Measurements from ENCODE around the gene PSD.

Gene PSD

DNA sequence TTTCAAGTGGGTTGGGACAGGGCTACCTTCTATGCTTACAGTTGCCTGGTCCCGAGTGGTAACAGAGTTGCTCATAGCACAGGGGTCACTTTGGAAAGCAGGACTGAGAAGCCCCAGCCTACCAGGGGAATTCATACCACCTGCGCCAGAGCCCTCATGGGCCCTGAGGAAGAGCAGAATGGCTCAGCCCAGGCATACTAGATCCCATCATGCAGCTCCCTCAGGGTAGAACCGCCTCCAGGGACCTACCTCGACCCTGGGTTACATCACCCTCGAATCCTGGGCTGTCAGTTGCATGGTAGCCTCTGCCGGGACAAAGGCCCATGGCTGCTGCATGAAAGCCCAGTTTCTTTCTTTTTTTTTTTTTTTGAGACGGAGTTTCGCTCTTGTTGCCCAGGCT, 10.9 kb upstream of the PSD start:
- peaks cover 1 to 7% of the 10 kb centered on the region in 2 experiments for H3K36me3 ChIP-seq (ENCODE audit: control insufficient read depth in 1 of 2, insufficient read depth in 2 of 2, low read length in 2 of 2)
- H3K4me3 ChIP-seq (ENCODE audit: low read depth, low read length) = no peak overlapping the region
- H2BK120ac ChIP-seq (ENCODE audit: insufficient read depth, low read length, poor library complexity) = no peak overlapping the region
- H3K27me3 ChIP-seq (ENCODE audit: insufficient read depth, low read length) = no peaks in the 10 kb centered on the region
- H3K79me2 ChIP-seq (ENCODE audit: control insufficient read depth, insufficient read depth, low read length, poor library complexity) = peaks cover 4% of the 10 kb centered on the region
- H3K4ac ChIP-seq (ENCODE audit: low read depth, low read length) = no peak overlapping the region
- H3K4me2 ChIP-seq (ENCODE audit: low read length) = no peak overlapping the region
- no peak overlapping the region for H4K91ac ChIP-seq (ENCODE audit: low read depth, low read length)
- H4K12ac ChIP-seq (ENCODE audit: low read depth, low read length) = no peak overlapping the region
- no peak overlapping the region for H2BK12ac ChIP-seq (ENCODE audit: low read length)
- no peak overlapping the region for H3K18ac ChIP-seq (ENCODE audit: low read length)
- H3K14ac ChIP-seq (ENCODE audit: low read length) = no peak overlapping the region
- no peak overlapping the region for H2AFZ ChIP-seq (ENCODE audit: insufficient read depth, low read length, poor library complexity)
- H2AK5ac ChIP-seq (ENCODE audit: low read length) = no peak overlapping the region
- peak overlapping the region; percentile 22 for H3K27ac ChIP-seq (ENCODE audit: low read depth, low read length)
- H3K79me1 ChIP-seq (ENCODE audit: low read length) = peaks cover 6% of the 10 kb centered on the region
- no peak overlapping the region for H2BK5ac ChIP-seq (ENCODE audit: low read depth, low read length, poor library complexity)
- H3K9me3 ChIP-seq (ENCODE audit: insufficient read depth, low read depth, low read length) = no peaks in the 10 kb centered on the region
- peaks cover 6 to 13% of the 10 kb centered on the region in 2 experiments for H3K4me1 ChIP-seq (ENCODE audit: control insufficient read depth in 1 of 2, insufficient read depth in 2 of 2, low read length in 2 of 2)
- H3K23ac ChIP-seq (ENCODE audit: low read length) = no peak overlapping the region
- peak; percentile 78 to 80 for DNase-seq
- H4K8ac ChIP-seq (ENCODE audit: low read depth, low read length) = no peak overlapping the region
- no CpG with 5 or more reads among the region's 8 CpGs for WGBS (ENCODE audit: extremely low coverage, insufficient coverage, insufficient read length)
- no peak overlapping the region for H3K9ac ChIP-seq (ENCODE audit: low read length)

DNA sequence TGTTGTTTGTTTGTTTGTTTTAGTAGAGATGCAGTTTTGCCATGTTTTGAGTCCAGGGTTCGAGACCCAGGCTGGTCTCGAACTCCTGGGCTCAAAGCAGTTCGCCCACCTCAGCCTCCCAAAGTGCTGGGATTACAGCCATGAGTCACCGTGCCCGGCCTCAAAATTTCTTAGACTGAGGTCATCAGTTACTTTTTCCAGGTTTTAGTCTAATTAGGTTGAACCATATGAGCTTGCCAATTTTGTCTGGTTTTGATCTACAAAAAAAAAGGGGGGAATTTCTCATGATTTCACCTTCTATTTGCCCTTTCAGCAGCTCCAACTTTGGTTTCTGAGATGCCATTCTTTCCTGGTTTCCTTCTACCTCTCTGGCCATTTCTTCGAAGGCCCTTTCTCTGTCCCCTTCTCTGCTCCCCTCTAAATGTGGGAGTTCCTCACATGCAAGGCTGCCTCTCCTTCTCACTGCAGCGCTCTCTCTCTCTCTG, 8.3 kb upstream of the PSD start:
- Histone ChIP-seq H3K79me2 (ENCODE audit: control insufficient read depth, insufficient read depth, low read length, poor library complexity) (no peaks in the 10 kb centered on the region), H3K9me3 (ENCODE audit: insufficient read depth, low read depth, low read length) (no peaks in the 10 kb centered on the region), H3K27me3 (ENCODE audit: insufficient read depth, low read length) (no peaks in the 10 kb centered on the region), H4K8ac (ENCODE audit: low read depth, low read length) (no peak overlapping the region), H3K9ac (ENCODE audit: low read length) (no peak overlapping the region), H3K79me1 (ENCODE audit: low read length) (peaks cover 4% of the 10 kb centered on the region), H3K14ac (ENCODE audit: low read length) (no peak overlapping the region), H3K4me3 (ENCODE audit: low read depth, low read length) (no peak overlapping the region), H2BK5ac (ENCODE audit: low read depth, low read length, poor library complexity) (no peak overlapping the region), H2BK120ac (ENCODE audit: insufficient read depth, low read length, poor library complexity) (no peak overlapping the region), H3K18ac (ENCODE audit: low read length) (no peak overlapping the region), H3K4me2 (ENCODE audit: low read length) (no peak overlapping the region), H3K4ac (ENCODE audit: low read depth, low read length) (no peak overlapping the region), H3K36me3 (ENCODE audit: control insufficient read depth in 1 of 2, insufficient read depth in 2 of 2, low read length in 2 of 2) (peaks cover 17 to 24% of the 10 kb centered on the region in 2 experiments), H4K12ac (ENCODE audit: low read depth, low read length) (no peak overlapping the region), H3K4me1 (ENCODE audit: control insufficient read depth in 1 of 2, insufficient read depth in 2 of 2, low read length in 2 of 2) (peaks cover 10 to 17% of the 10 kb centered on the region in 2 experiments), H3K27ac (ENCODE audit: low read depth, low read length) (no peak overlapping the region), H2BK12ac (ENCODE audit: low read length) (no peak overlapping the region), H3K23ac (ENCODE audit: low read length) (no peak overlapping the region), H2AFZ (ENCODE audit: insufficient read depth, low read length, poor library complexity) (no peak overlapping the region), H4K91ac (ENCODE audit: low read depth, low read length) (no peak overlapping the region), H2AK5ac (ENCODE audit: low read length) (no peak overlapping the region)
- no CpG with 5 or more reads among the region's 7 CpGs for WGBS (ENCODE audit: extremely low coverage, insufficient coverage, insufficient read length)
- DNase-seq = no peak

DNA sequence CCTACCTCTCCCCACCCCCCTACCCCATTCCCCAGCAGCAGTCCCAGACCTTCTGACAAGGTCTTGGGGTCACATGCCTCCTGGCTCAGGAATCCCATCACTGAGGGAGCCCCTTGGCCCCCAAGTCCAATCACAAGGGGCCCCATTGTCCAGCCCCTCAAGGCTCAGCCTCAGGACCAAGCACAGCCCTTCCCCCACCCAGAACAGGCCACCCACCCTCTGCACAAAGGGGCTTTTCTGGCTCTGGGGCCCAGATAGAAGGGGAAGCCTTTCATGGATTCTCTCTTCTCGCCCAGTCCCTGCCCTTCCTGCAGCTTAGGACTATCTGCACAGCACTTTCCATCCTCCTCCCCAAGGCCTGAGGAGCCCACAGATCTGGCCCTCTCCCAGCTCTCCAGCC, 6.9 kb upstream of the PSD start:
- no peak overlapping the region for H2BK12ac ChIP-seq (ENCODE audit: low read length)
- H3K14ac ChIP-seq (ENCODE audit: low read length) = no peak overlapping the region
- H2BK120ac ChIP-seq (ENCODE audit: insufficient read depth, low read length, poor library complexity) = no peak overlapping the region
- no peak overlapping the region for H4K12ac ChIP-seq (ENCODE audit: low read depth, low read length)
- no peaks in the 10 kb centered on the region for H3K27me3 ChIP-seq (ENCODE audit: insufficient read depth, low read length)
- H3K27ac ChIP-seq (ENCODE audit: low read depth, low read length) = no peak overlapping the region
- H3K4me1 ChIP-seq (ENCODE audit: control insufficient read depth in 1 of 2, insufficient read depth in 2 of 2, low read length in 2 of 2) = peaks cover 7 to 15% of the 10 kb centered on the region in 2 experiments
- H3K23ac ChIP-seq (ENCODE audit: low read length) = no peak overlapping the region
- H3K4me3 ChIP-seq (ENCODE audit: low read depth, low read length) = no peak overlapping the region
- peaks cover 8% of the 10 kb centered on the region for H3K79me1 ChIP-seq (ENCODE audit: low read length)
- no peak overlapping the region for H4K91ac ChIP-seq (ENCODE audit: low read depth, low read length)
- no CpG with 5 or more reads among the region's 1 CpG for WGBS (ENCODE audit: extremely low coverage, insufficient coverage, insufficient read length)
- no peaks in the 10 kb centered on the region for H3K9me3 ChIP-seq (ENCODE audit: insufficient read depth, low read depth, low read length)
- no peak for DNase-seq
- no peak overlapping the region for H4K8ac ChIP-seq (ENCODE audit: low read depth, low read length)
- H3K18ac ChIP-seq (ENCODE audit: low read length) = no peak overlapping the region
- no peak overlapping the region for H3K4ac ChIP-seq (ENCODE audit: low read depth, low read length)
- no peak overlapping the region for H2AFZ ChIP-seq (ENCODE audit: insufficient read depth, low read length, poor library complexity)
- H2AK5ac ChIP-seq (ENCODE audit: low read length) = no peak overlapping the region
- H3K36me3 ChIP-seq (ENCODE audit: control insufficient read depth in 1 of 2, insufficient read depth in 2 of 2, low read length in 2 of 2) = peaks cover 17 to 24% of the 10 kb centered on the region in 2 experiments
- peaks cover 4% of the 10 kb centered on the region for H3K79me2 ChIP-seq (ENCODE audit: control insufficient read depth, insufficient read depth, low read length, poor library complexity)
- no peak overlapping the region for H3K9ac ChIP-seq (ENCODE audit: low read length)
- H3K4me2 ChIP-seq (ENCODE audit: low read length) = no peak overlapping the region
- H2BK5ac ChIP-seq (ENCODE audit: low read depth, low read length, poor library complexity) = no peak overlapping the region

DNA sequence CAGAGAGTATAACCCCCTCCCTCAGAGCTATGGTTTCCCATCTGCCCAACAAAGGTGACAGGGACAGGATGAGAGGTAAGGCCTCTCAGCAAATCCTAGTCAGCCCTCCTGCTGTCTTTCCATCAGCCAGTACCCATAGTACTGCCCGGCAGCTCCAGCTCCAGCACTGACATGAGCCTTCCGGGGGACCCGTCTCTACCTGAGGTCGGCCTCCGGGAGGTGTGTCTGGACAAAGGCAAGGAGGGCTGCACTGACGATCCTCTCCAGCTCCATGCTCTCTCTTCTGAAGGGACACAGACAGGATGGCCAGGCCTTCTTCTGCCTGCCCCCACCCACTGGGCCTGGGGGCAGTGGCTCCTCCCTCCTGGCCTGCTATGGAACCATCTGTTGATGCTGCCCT, 6.3 kb upstream of the PSD start:
- no peaks in the 10 kb centered on the region for H3K9me3 ChIP-seq (ENCODE audit: insufficient read depth, low read depth, low read length)
- no peak overlapping the region for H3K4me3 ChIP-seq (ENCODE audit: low read depth, low read length)
- no peak overlapping the region for H2BK120ac ChIP-seq (ENCODE audit: insufficient read depth, low read length, poor library complexity)
- no peak overlapping the region for H2AFZ ChIP-seq (ENCODE audit: insufficient read depth, low read length, poor library complexity)
- peaks cover 11 to 20% of the 10 kb centered on the region in 2 experiments for H3K4me1 ChIP-seq (ENCODE audit: control insufficient read depth in 1 of 2, insufficient read depth in 2 of 2, low read length in 2 of 2)
- H2BK5ac ChIP-seq (ENCODE audit: low read depth, low read length, poor library complexity) = no peak overlapping the region
- H3K79me1 ChIP-seq (ENCODE audit: low read length) = peaks cover 8% of the 10 kb centered on the region
- no peak for DNase-seq
- peaks cover 4% of the 10 kb centered on the region for H3K79me2 ChIP-seq (ENCODE audit: control insufficient read depth, insufficient read depth, low read length, poor library complexity)
- WGBS (ENCODE audit: extremely low coverage, insufficient coverage, insufficient read length) = no CpG with 5 or more reads among the region's 6 CpGs
- no peak overlapping the region for H2AK5ac ChIP-seq (ENCODE audit: low read length)
- no peak overlapping the region for H4K12ac ChIP-seq (ENCODE audit: low read depth, low read length)
- no peak overlapping the region for H3K4me2 ChIP-seq (ENCODE audit: low read length)
- no peak overlapping the region for H3K14ac ChIP-seq (ENCODE audit: low read length)
- H3K18ac ChIP-seq (ENCODE audit: low read length) = no peak overlapping the region
- no peak overlapping the region for H3K4ac ChIP-seq (ENCODE audit: low read depth, low read length)
- H3K27ac ChIP-seq (ENCODE audit: low read depth, low read length) = no peak overlapping the region
- no peak overlapping the region for H3K9ac ChIP-seq (ENCODE audit: low read length)
- H2BK12ac ChIP-seq (ENCODE audit: low read length) = no peak overlapping the region
- no peak overlapping the region for H4K8ac ChIP-seq (ENCODE audit: low read depth, low read length)
- peaks cover 17 to 24% of the 10 kb centered on the region in 2 experiments for H3K36me3 ChIP-seq (ENCODE audit: control insufficient read depth in 1 of 2, insufficient read depth in 2 of 2, low read length in 2 of 2)
- no peaks in the 10 kb centered on the region for H3K27me3 ChIP-seq (ENCODE audit: insufficient read depth, low read length)
- H4K91ac ChIP-seq (ENCODE audit: low read depth, low read length) = no peak overlapping the region
- H3K23ac ChIP-seq (ENCODE audit: low read length) = no peak overlapping the region
